Loucy (cell line): ENCODE results near the gene NFKB1.
A peak's percentile ranks its signal among the peaks of the same experiment; 100 is the strongest.

Experiments
- H2AFZ ChIP-seq: fragments of 200-600 bp; sonication (generic); 2 replicates; pipeline ENCODE4 v1.6.0; 2016; ENCODE audit warnings: antibody characterized with exemption, mild to moderate bottlenecking, low read length, moderate library complexity
- H3F3A ChIP-seq: fragments of 200-600 bp; 2 replicates; pipeline ENCODE4 v1.6.0; 2016; ENCODE audit warnings: antibody characterized with exemption, low read depth, mild to moderate bottlenecking
- H3K27me3 ChIP-seq: fragments of 200-600 bp; sonication (generic); 2 replicates; pipeline ENCODE4 v1.6.1; 2014; ENCODE audit warnings: low read length, mild to moderate bottlenecking; ENCODE audit not compliant: insufficient read depth, poor library complexity, severe bottlenecking
- H3K36me3 ChIP-seq: fragments of 200-600 bp; sonication (generic); 2 replicates; pipeline ENCODE4 v1.6.1; 2016; ENCODE audit warnings: low read length; ENCODE audit not compliant: insufficient read depth
- H3K4me1 ChIP-seq: fragments of 200-600 bp; sonication (generic); 2 replicates; pipeline ENCODE4 v1.5.1; 2014; ENCODE audit warnings: low read length, mild to moderate bottlenecking; ENCODE audit not compliant: insufficient read depth, poor library complexity, severe bottlenecking
- H3K4me2 ChIP-seq: fragments of 200-600 bp; sonication (generic); 2 replicates; pipeline ENCODE4 v1.6.0; 2014; ENCODE audit warnings: antibody characterized with exemption, low read length, low read depth, mild to moderate bottlenecking; ENCODE audit not compliant: poor library complexity, severe bottlenecking
- H3K4me3 ChIP-seq: fragments of 200-600 bp; sonication (generic); 2 replicates; pipeline ENCODE4 v1.5.1; 2014; ENCODE audit warnings: low read length, mild to moderate bottlenecking, mixed read lengths; ENCODE audit not compliant: poor library complexity, severe bottlenecking
- H3K79me2 ChIP-seq: fragments of 200-600 bp; sonication (generic); 2 replicates; pipeline ENCODE4 v1.6.1; 2014; ENCODE audit warnings: low read length; ENCODE audit not compliant: insufficient read depth
- H3K9ac ChIP-seq: fragments of 200-600 bp; sonication (generic); 2 replicates; pipeline ENCODE4 v1.6.0; 2014; ENCODE audit warnings: mild to moderate bottlenecking, low read depth, low read length, moderate library complexity; ENCODE audit not compliant: poor library complexity, severe bottlenecking
- H3K9me2 ChIP-seq: fragments of 200-600 bp; sonication (generic); replicated peaks from 2 replicates; pipeline ENCODE4 v1.6.1; 2016; ENCODE audit warnings: low read depth, low read length, mixed read lengths
- H3K9me3 ChIP-seq: fragments of 200-600 bp; sonication (generic); 2 replicates; pipeline ENCODE4 v1.6.1; 2014; ENCODE audit warnings: mild to moderate bottlenecking, antibody characterized with exemption, low read length, low read depth; ENCODE audit not compliant: insufficient read depth
- H4K20me1 ChIP-seq: fragments of 200-600 bp; sonication (generic); 2 replicates; pipeline ENCODE4 v1.6.0; 2014; ENCODE audit warnings: antibody characterized with exemption, low read length, mild to moderate bottlenecking; ENCODE audit not compliant: insufficient read depth, poor library complexity, severe bottlenecking
- CTCF ChIP-seq: fragments of 200-600 bp; sonication (generic); conservative IDR thresholded peaks from 2 replicates; pipeline ENCODE4 v1.5.1; 2014; ENCODE audit warnings: mild to moderate bottlenecking, antibody characterized with exemption, low read length
- EZH2phosphoT487 ChIP-seq: fragments of 200-600 bp; IDR thresholded peaks from 2 replicates; pipeline ENCODE4 v1.6.1; 2018; ENCODE audit warnings: antibody characterized with exemption, mild to moderate bottlenecking, moderate library complexity, borderline replicate concordance

Gene NFKB1

GRCh38 chr4:102454268-102454667 is 46.9 kb upstream of the NFKB1 start:
- Histone ChIP-seq H3K9me2 (no peaks in the 10 kb centered on the region), H3K4me1 (peaks cover 9% of the 10 kb centered on the region), H3F3A (no peaks in the 10 kb centered on the region), H3K4me2 (no peak overlapping the region), H3K27me3 (no peaks in the 10 kb centered on the region), H3K9me3 (no peaks in the 10 kb centered on the region), H2AFZ (no peak overlapping the region), H4K20me1 (no peaks in the 10 kb centered on the region), H3K4me3 (no peak overlapping the region), H3K9ac (no peak overlapping the region), H3K36me3 (no peaks in the 10 kb centered on the region), H3K79me2 (no peaks in the 10 kb centered on the region)
- no peak for TF ChIP-seq EZH2phosphoT487
- no peak for TF ChIP-seq CTCF

- H2AFZ ChIP-seq = peak overlapping the region; percentile 18; the same call in 1 of the 2 replicates
- no peaks in the 10 kb centered on the region for H3K79me2 ChIP-seq
- H3K27me3 ChIP-seq = no peaks in the 10 kb centered on the region
- no peaks in the 10 kb centered on the region for H3F3A ChIP-seq
- H3K36me3 ChIP-seq = no peaks in the 10 kb centered on the region
- H3K9me2 ChIP-seq = no peaks in the 10 kb centered on the region
- no peaks in the 10 kb centered on the region for H3K9me3 ChIP-seq
- H3K4me1 ChIP-seq = peaks cover 9% of the 10 kb centered on the region
- no peak overlapping the region for H3K4me3 ChIP-seq
- no peak overlapping the region for H3K9ac ChIP-seq
- TF ChIP-seq CTCF (no peak), EZH2phosphoT487 (no peak)
- H4K20me1 ChIP-seq = no peaks in the 10 kb centered on the region
- H3K4me2 ChIP-seq = no peak overlapping the region
Measured at GRCh38 chr4:102454981-102455685, 46.0 kb upstream of the NFKB1 start.

- no peak for TF ChIP-seq CTCF
- TF ChIP-seq EZH2phosphoT487 = no peak
- Histone ChIP-seq H3K36me3 (no peaks in the 10 kb centered on the region), H3K4me3 (no peak overlapping the region), H3K9me3 (no peaks in the 10 kb centered on the region), H3K9ac (no peak overlapping the region), H4K20me1 (no peaks in the 10 kb centered on the region), H3K9me2 (no peaks in the 10 kb centered on the region), H3K79me2 (no peaks in the 10 kb centered on the region), H3K4me2 (no peak overlapping the region), H3K4me1 (peaks cover 9% of the 10 kb centered on the region), H2AFZ (no peak overlapping the region), H3K27me3 (no peaks in the 10 kb centered on the region), H3F3A (no peaks in the 10 kb centered on the region)
Measured at GRCh38 chr4:102455750-102456149, 45.4 kb upstream of the NFKB1 start.
